H9 (cell line): ENCODE measurements around the gene SF3A1. TPM values are rescaled to one million over a fixed set of nuclear protein-coding genes. Genes with fewer than 3 reads are reported as not detected.

Experiments
- DNase-seq: peaks from one replicate; pipeline ENCODE4 v3.0.0-alpha.2; 2017
- H2AFZ ChIP-seq: one replicate; pipeline ENCODE4 v1.6.1; 2013; ENCODE audit warnings: mild to moderate bottlenecking, low read length, control low read depth, moderate library complexity
- H2AK5ac ChIP-seq: 2 replicates; pipeline ENCODE4 v1.6.1; 2013; ENCODE audit warnings: low read length, control low read depth, mixed read lengths; ENCODE audit not compliant: insufficient read length
- H2BK120ac ChIP-seq: one replicate; pipeline ENCODE4 v1.6.1; 2013; ENCODE audit warnings: low read depth, mild to moderate bottlenecking, low read length, control low read depth, inconsistent platforms; ENCODE audit not compliant: poor library complexity, severe bottlenecking
- H2BK12ac ChIP-seq: 2 replicates; pipeline ENCODE4 v1.6.1; 2013; ENCODE audit warnings: low read length, control low read depth, mixed read lengths, low read depth; ENCODE audit not compliant: insufficient read length
- H2BK15ac ChIP-seq: 2 replicates; pipeline ENCODE4 v1.6.1; 2013; ENCODE audit warnings: low read depth, low read length, control low read depth
- H2BK20ac ChIP-seq: one replicate; pipeline ENCODE4 v1.6.1; 2013; ENCODE audit warnings: low read depth, mild to moderate bottlenecking, low read length, control low read depth, inconsistent platforms; ENCODE audit not compliant: poor library complexity, severe bottlenecking
- H2BK5ac ChIP-seq: 2 replicates; pipeline ENCODE4 v1.6.1; 2013; ENCODE audit warnings: low read length, control low read depth, mixed read lengths; ENCODE audit not compliant: insufficient read length
- H3K14ac ChIP-seq: 2 replicates; pipeline ENCODE4 v1.6.1; 2013; ENCODE audit warnings: low read length, control low read depth; ENCODE audit not compliant: insufficient read depth
- H3K18ac ChIP-seq: 2 replicates; pipeline ENCODE4 v1.6.1; 2013; ENCODE audit warnings: low read depth, mild to moderate bottlenecking, mixed read lengths, low read length, control low read depth; ENCODE audit not compliant: insufficient read length
- H3K23ac ChIP-seq: 2 replicates; pipeline ENCODE4 v1.6.1; 2013; ENCODE audit warnings: low read length, control low read depth, mixed read lengths, low read depth; ENCODE audit not compliant: insufficient read length
- H3K23me2 ChIP-seq: 2 replicates; pipeline ENCODE4 v1.6.1; 2013; ENCODE audit warnings: low read depth, mild to moderate bottlenecking, mixed read lengths, low read length, control low read depth; ENCODE audit not compliant: insufficient read length, poor library complexity, severe bottlenecking
- H3K27ac ChIP-seq: 2 replicates; pipeline ENCODE4 v1.5.1; 2013; ENCODE audit warnings: low read length, control low read depth, mixed read lengths, low read depth; ENCODE audit not compliant: insufficient read length
- H3K27me3 ChIP-seq: 2 replicates; pipeline ENCODE4 v1.6.1; 2013; ENCODE audit warnings: low read length, control low read depth, inconsistent platforms; ENCODE audit not compliant: insufficient read depth
- H3K4ac ChIP-seq: 2 replicates; pipeline ENCODE4 v1.6.1; 2013; ENCODE audit warnings: low read depth, mild to moderate bottlenecking, control low read depth, inconsistent platforms, low read length, moderate library complexity
- H3K4me1 ChIP-seq: 2 replicates; pipeline ENCODE4 v1.6.1; 2013; ENCODE audit warnings: low read length, control low read depth, inconsistent platforms; ENCODE audit not compliant: insufficient read depth
- H3K4me2 ChIP-seq: 2 replicates; pipeline ENCODE4 v1.6.1; 2013; ENCODE audit warnings: low read length, control low read depth, mixed read lengths; ENCODE audit not compliant: insufficient read length, insufficient read depth
- H3K56ac ChIP-seq: 2 replicates; pipeline ENCODE4 v1.6.1; 2013; ENCODE audit warnings: low read depth, mild to moderate bottlenecking, mixed read lengths, low read length, control low read depth; ENCODE audit not compliant: insufficient read length
- H3K79me1 ChIP-seq: 2 replicates; pipeline ENCODE4 v1.6.1; 2013; ENCODE audit warnings: low read depth, mild to moderate bottlenecking, moderate library complexity, low read length, control low read depth, inconsistent platforms; ENCODE audit not compliant: insufficient read depth, poor library complexity, severe bottlenecking
- H3K79me2 ChIP-seq: 2 replicates; pipeline ENCODE4 v1.6.1; 2013; ENCODE audit warnings: low read length, control low read depth, inconsistent platforms; ENCODE audit not compliant: insufficient read depth
- H3K9ac ChIP-seq: 2 replicates; pipeline ENCODE4 v1.6.1; 2013; ENCODE audit warnings: low read length, control low read depth, mixed read lengths; ENCODE audit not compliant: insufficient read length; ENCODE audit errors: extremely low read depth
- H3K9me3 ChIP-seq: one replicate; pipeline ENCODE4 v1.6.1; 2013; ENCODE audit warnings: low read depth, low read length, inconsistent platforms; ENCODE audit not compliant: control insufficient read depth
- H3T11ph ChIP-seq: one replicate; pipeline ENCODE4 v1.6.1; 2013; ENCODE audit warnings: mild to moderate bottlenecking, low read length, control low read depth, inconsistent platforms
- H4K20me1 ChIP-seq: one replicate; pipeline ENCODE4 v1.6.1; 2013; ENCODE audit not compliant: control insufficient read depth, insufficient read length, insufficient read depth
- H4K5ac ChIP-seq: 2 replicates; pipeline ENCODE4 v1.6.1; 2013; ENCODE audit warnings: low read depth, mild to moderate bottlenecking, mixed read lengths, low read length, control low read depth; ENCODE audit not compliant: insufficient read length
- H4K8ac ChIP-seq: replicated peaks from 2 replicates; pipeline ENCODE4 v1.6.1; 2013; ENCODE audit warnings: low read length, control low read depth, mixed read lengths, low read depth; ENCODE audit not compliant: insufficient read length
- H4K91ac ChIP-seq: 2 replicates; pipeline ENCODE4 v1.6.1; 2013; ENCODE audit warnings: low read depth, mild to moderate bottlenecking, moderate library complexity, mixed read lengths, low read length, control low read depth; ENCODE audit not compliant: insufficient read length
- H3K27ac Mint-ChIP-seq, 3 experiments: 2 replicates in 2 of 3; 3 replicates in 1 of 3; pipeline ENCODE4 v1.8.0; 2020 to 2021; ENCODE audit warnings: mixed read lengths in 3 of 3, mild to moderate bottlenecking in 1 of 3, moderate library complexity in 1 of 3
- H3K27me3 Mint-ChIP-seq: 2 replicates; pipeline ENCODE4 v1.8.0; 2021; ENCODE audit warnings: low read depth, mild to moderate bottlenecking, moderate library complexity, mixed read lengths
- H3K36me3 Mint-ChIP-seq, 3 experiments: 2 replicates in 2 of 3; 3 replicates in 1 of 3; pipeline ENCODE4 v1.8.0; 2020 to 2021; ENCODE audit warnings: low read depth in 3 of 3, mixed read lengths in 3 of 3; ENCODE audit not compliant: insufficient read depth in 1 of 3
- H3K4me1 Mint-ChIP-seq, 2 experiments: 2 replicates each; pipeline ENCODE4 v1.8.0; 2020; ENCODE audit warnings: mixed read lengths in 2 of 2
- H3K4me3 Mint-ChIP-seq, 2 experiments: 2 replicates in 1 of 2; 3 replicates in 1 of 2; pipeline ENCODE4 v1.8.0; 2020 to 2021; ENCODE audit warnings: mild to moderate bottlenecking in 2 of 2, mixed read lengths in 2 of 2, moderate library complexity in 1 of 2
- H3K9me3 Mint-ChIP-seq, 2 experiments: 2 replicates in 1 of 2; 3 replicates in 1 of 2; pipeline ENCODE4 v1.8.0; 2020; ENCODE audit warnings: mild to moderate bottlenecking in 2 of 2, mixed read lengths in 2 of 2, moderate library complexity in 1 of 2
- WGBS: extraction: QIAGEN DNeasy Blood & Tissue Kit; methylation state at CpG from one replicate; pipeline ENCODE4 v1.1.7; 2013; ENCODE audit warnings: missing lambda C conversion rate, low lambda C conversion rate, mixed read lengths; ENCODE audit not compliant: insufficient read length; ENCODE audit errors: extremely low coverage; 5-methylcytosine and 5-hydroxymethylcytosine counted together
- total RNA-seq: library from RNA; stranded (reverse); gene quantifications from 2 replicates; pipeline ENCODE4 v1.2.1, GENCODE V29; 2021
- TF ChIP-seq, protein P1 (sequence below): fragments of 200-600 bp; sonication (generic); conservative IDR thresholded peaks from 3 replicates; pipeline ENCODE4 v1.8.0; 2021; ENCODE audit warnings: antibody characterized with exemption, mild to moderate bottlenecking

SF3A1 gene
- total RNA-seq, 1 experiment from 2014 or later = 225 TPM

DNA sequence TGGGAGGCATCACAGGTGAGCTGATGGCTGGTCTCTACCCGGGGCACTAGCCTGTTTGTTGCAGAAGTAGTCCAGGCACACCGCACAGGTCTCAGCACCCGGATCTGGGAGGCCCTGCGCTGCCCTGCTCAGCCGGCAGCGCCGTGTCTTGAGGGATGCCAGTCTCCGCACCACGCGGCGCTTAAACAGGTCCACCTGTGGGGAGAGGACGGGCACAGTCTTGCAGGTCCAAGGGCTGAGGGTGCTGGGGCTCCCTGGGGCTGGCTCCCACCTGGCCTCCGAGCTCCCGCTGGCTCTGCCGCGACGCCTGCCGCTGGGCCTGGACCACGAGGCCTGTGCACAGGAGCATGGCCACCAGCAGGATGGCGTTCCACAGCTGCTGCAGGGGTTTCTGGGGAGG, 23.3 kb upstream of the SF3A1 start:
- Histone ChIP-seq H3K79me2 (no peaks in the 10 kb centered on the region), H4K91ac (no peak overlapping the region), H2AK5ac (no peak overlapping the region), H3K18ac (no peak overlapping the region), H2BK120ac (no peak overlapping the region), H3K23ac (no peak overlapping the region), H2AFZ (no peak overlapping the region), H2BK20ac (no peak overlapping the region), H3K9ac (no peak overlapping the region), H3K4me2 (no peak overlapping the region), H2BK5ac (no peak overlapping the region), H3K4ac (no peak overlapping the region), H3K9me3 (no peaks in the 10 kb centered on the region), H3K14ac (no peak overlapping the region), H4K8ac (no peak overlapping the region), H3T11ph (no peak overlapping the region), H3K27me3 (no peaks in the 10 kb centered on the region), H3K79me1 (no peaks in the 10 kb centered on the region), H4K5ac (no peak overlapping the region), H3K23me2 (no peaks in the 10 kb centered on the region), H3K4me1 (no peaks in the 10 kb centered on the region), H3K56ac (no peak overlapping the region), H4K20me1 (no peaks in the 10 kb centered on the region), H3K27ac (no peak overlapping the region), H2BK12ac (no peak overlapping the region), H2BK15ac (no peak overlapping the region)
- Mint-ChIP-seq H3K4me3 (no peak overlapping the region), H3K27ac (no peak overlapping the region), H3K9me3 (no peaks in the 10 kb centered on the region), H3K4me1 (no peaks in the 10 kb centered on the region), H3K36me3 (peaks cover 2 to 42% (median 38%) of the 10 kb centered on the region in 3 experiments; a peak in 6 of 7 replicates), H3K27me3 (no peaks in the 10 kb centered on the region)
- DNase-seq = no peak
- no CpG with 5 or more reads among the region's 20 CpGs for WGBS
- TF ChIP-seq, protein P1, sequence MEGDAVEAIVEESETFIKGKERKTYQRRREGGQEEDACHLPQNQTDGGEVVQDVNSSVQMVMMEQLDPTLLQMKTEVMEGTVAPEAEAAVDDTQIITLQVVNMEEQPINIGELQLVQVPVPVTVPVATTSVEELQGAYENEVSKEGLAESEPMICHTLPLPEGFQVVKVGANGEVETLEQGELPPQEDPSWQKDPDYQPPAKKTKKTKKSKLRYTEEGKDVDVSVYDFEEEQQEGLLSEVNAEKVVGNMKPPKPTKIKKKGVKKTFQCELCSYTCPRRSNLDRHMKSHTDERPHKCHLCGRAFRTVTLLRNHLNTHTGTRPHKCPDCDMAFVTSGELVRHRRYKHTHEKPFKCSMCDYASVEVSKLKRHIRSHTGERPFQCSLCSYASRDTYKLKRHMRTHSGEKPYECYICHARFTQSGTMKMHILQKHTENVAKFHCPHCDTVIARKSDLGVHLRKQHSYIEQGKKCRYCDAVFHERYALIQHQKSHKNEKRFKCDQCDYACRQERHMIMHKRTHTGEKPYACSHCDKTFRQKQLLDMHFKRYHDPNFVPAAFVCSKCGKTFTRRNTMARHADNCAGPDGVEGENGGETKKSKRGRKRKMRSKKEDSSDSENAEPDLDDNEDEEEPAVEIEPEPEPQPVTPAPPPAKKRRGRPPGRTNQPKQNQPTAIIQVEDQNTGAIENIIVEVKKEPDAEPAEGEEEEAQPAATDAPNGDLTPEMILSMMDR = no peak
